Keratinocyte (primary cell): ENCODE data around the gene PLXNA2. TPM values are rescaled to one million over a fixed set of nuclear protein-coding genes. Genes with fewer than 3 reads are reported as not detected.

Experiments used
- DNase-seq: peaks from one replicate; pipeline ENCODE4 v3.0.0-alpha.2; 2011; ENCODE audit warnings: low read depth, missing footprints, low spot score
- FAIRE-seq: peaks from 2 replicates; lab custom pipeline; 2011; peaks lifted over from hg19 to GRCh38; lab: Jason Lieb, UNC
- H2AFZ ChIP-seq: 2 replicates; pipeline ENCODE4 v1.6.0; 2012; ENCODE audit warnings: low read length, control low read depth, inconsistent platforms; ENCODE audit not compliant: control insufficient read depth
- H3K27ac ChIP-seq: 2 replicates; pipeline ENCODE4 v1.5.1; 2011; ENCODE audit warnings: low read length; ENCODE audit not compliant: control insufficient read depth, insufficient read depth
- H3K27me3 ChIP-seq: 3 replicates; pipeline ENCODE4 v1.6.0; 2011; ENCODE audit warnings: low read length; ENCODE audit not compliant: control insufficient read depth, insufficient read depth; ENCODE audit errors: extremely low read depth
- H3K36me3 ChIP-seq, 2 experiments: 2 replicates in 1 of 2; 3 replicates in 1 of 2; pipeline ENCODE4 v1.5.1; 2011; ENCODE audit warnings: low read length in 2 of 2, mild to moderate bottlenecking in 1 of 2; ENCODE audit not compliant: control insufficient read depth in 2 of 2, insufficient read depth in 2 of 2; ENCODE audit errors: extremely low read depth in 1 of 2
- H3K4me1 ChIP-seq: 3 replicates; pipeline ENCODE4 v1.5.1; 2011; ENCODE audit warnings: low read length; ENCODE audit not compliant: control insufficient read depth, insufficient read depth; ENCODE audit errors: extremely low read depth
- H3K4me2 ChIP-seq: 3 replicates; pipeline ENCODE4 v1.6.0; 2011; ENCODE audit warnings: low read depth, low read length; ENCODE audit not compliant: control insufficient read depth, insufficient read depth; ENCODE audit errors: extremely low read depth
- H3K4me3 ChIP-seq, 3 experiments: fragments of 200-600 bp in 1 of 3; sonication (generic) in 1 of 3; 2 replicates in 2 of 3; 3 replicates in 1 of 3; pipeline ENCODE4 v1.5.1; 2011 to 2016; ENCODE audit warnings: low read length in 3 of 3, mild to moderate bottlenecking in 3 of 3, control low read depth in 2 of 3, inconsistent platforms in 1 of 3, low read depth in 1 of 3, mixed read lengths in 1 of 3, mixed run types in 1 of 3, moderate library complexity in 1 of 3; ENCODE audit not compliant: control insufficient read depth in 2 of 3, insufficient read depth in 2 of 3; ENCODE audit errors: extremely low read depth in 1 of 3
- H3K79me2 ChIP-seq: 2 replicates; pipeline ENCODE4 v1.6.0; 2012; ENCODE audit warnings: low read length; ENCODE audit not compliant: control insufficient read depth, insufficient read depth
- H3K9ac ChIP-seq: 3 replicates; pipeline ENCODE4 v1.6.0; 2011; ENCODE audit warnings: low read length; ENCODE audit not compliant: control insufficient read depth, insufficient read depth; ENCODE audit errors: extremely low read depth
- H3K9me1 ChIP-seq: 3 replicates; pipeline ENCODE4 v1.6.0; 2011; ENCODE audit warnings: low read length; ENCODE audit not compliant: control insufficient read depth, insufficient read depth; ENCODE audit errors: extremely low read depth
- H3K9me3 ChIP-seq: 2 replicates; pipeline ENCODE4 v1.5.1; 2012; ENCODE audit warnings: low read depth, low read length; ENCODE audit not compliant: control insufficient read depth
- H4K20me1 ChIP-seq: 3 replicates; pipeline ENCODE4 v1.6.0; 2011; ENCODE audit warnings: low read length; ENCODE audit not compliant: control insufficient read depth, insufficient read depth; ENCODE audit errors: extremely low read depth
- CTCF ChIP-seq, 3 experiments: IDR thresholded peaks in 1 of 3; conservative IDR thresholded peaks in 1 of 3; optimal IDR thresholded peaks in 1 of 3; 2 replicates in 2 of 3; 3 replicates in 1 of 3; pipeline versions ENCODE3 to v1.5.1; 2011; ENCODE audit warnings: low read length in 3 of 3, mild to moderate bottlenecking in 3 of 3, moderate library complexity in 2 of 3, control low read depth in 1 of 3, inconsistent platforms in 1 of 3; ENCODE audit not compliant: insufficient read depth in 2 of 3; ENCODE audit errors: extremely low read depth in 1 of 3
- EZH2 ChIP-seq: IDR thresholded peaks from one replicate; pipeline ENCODE4 v1.6.1; 2012; ENCODE audit warnings: inconsistent platforms, mild to moderate bottlenecking, low read length, moderate library complexity
- dilution Hi-C: fragments of 300-500 bp; cut with MboI; formaldehyde crosslinking; loops from one replicate; pipeline ENCODE4 v1.7.0; 2020; ENCODE audit warnings: low sequenced_read_pairs; ENCODE audit not compliant: extremely low pct_ligation_motif_present
- polyA plus RNA-seq, 5 experiments: library from polyadenylated mRNA; depleted of rRNA in 3 of 5; stranded (reverse) in 3 of 5; stranded (forward) in 1 of 5; unstranded in 1 of 5; fragments of >200 nt; gene quantifications; 1 replicate in 1 of 5; 2 replicates in 3 of 5; 3 replicates in 1 of 5; pipeline versions ENCODE4 v1.2.1 to v1.2.3, GENCODE V29; 2011 to 2012; ENCODE audit warnings: missing spikeins in 2 of 5, low read depth in 1 of 5, low replicate concordance in 1 of 5

PLXNA2 gene
- polyA plus RNA-seq, 1 donor (not counting 4 experiments of a cell fraction or from before 2014, with no cell fraction given) = 6.7 TPM

- TF ChIP-seq EZH2 = no peak
- no peak for TF ChIP-seq CTCF (optimal IDR thresholded peaks at IDR 0.05 in 1 of 3, IDR thresholded peaks at IDR 0.05 in 1 of 3, conservative IDR thresholded peaks at IDR 0.05 in 1 of 3; ENCODE audit: extremely low read depth in 1 of 3, insufficient read depth in 2 of 3, low read length in 3 of 3)
- H3K4me1 ChIP-seq = peaks cover 10% of the 10 kb centered on the region
- no peak overlapping the region for H3K4me2 ChIP-seq
- FAIRE-seq (no peak), DNase-seq (no peak)
- no peak overlapping the region for H3K4me3 ChIP-seq
- H2AFZ ChIP-seq = no peak overlapping the region
- dilution Hi-C loops = no loop called here
- no peaks in the 10 kb centered on the region for H3K79me2 ChIP-seq
- H3K27me3 ChIP-seq = no peaks in the 10 kb centered on the region
- no peaks in the 10 kb centered on the region for H3K9me3 ChIP-seq
- H4K20me1 ChIP-seq = peaks cover 4% of the 10 kb centered on the region
- H3K36me3 ChIP-seq = peaks cover 2 to 6% of the 10 kb centered on the region in 2 experiments
- no peak overlapping the region for H3K27ac ChIP-seq
- no peak overlapping the region for H3K9ac ChIP-seq
- peaks cover 5% of the 10 kb centered on the region for H3K9me1 ChIP-seq
Observed at GRCh38 chr1:208156741-208157140, 87.4 kb downstream of the PLXNA2 start.

- dilution Hi-C loops = no loop called here
- Histone ChIP-seq H3K27me3 (no peaks in the 10 kb centered on the region), H4K20me1 (peaks cover 4% of the 10 kb centered on the region), H3K36me3 (peaks cover 2 to 6% of the 10 kb centered on the region in 2 experiments), H3K4me3 (no peak overlapping the region), H3K9ac (no peak overlapping the region), H3K9me1 (peaks cover 5% of the 10 kb centered on the region), H3K9me3 (no peaks in the 10 kb centered on the region), H3K79me2 (no peaks in the 10 kb centered on the region), H2AFZ (no peak overlapping the region), H3K4me1 (peaks cover 10% of the 10 kb centered on the region), H3K27ac (no peak overlapping the region), H3K4me2 (no peak overlapping the region)
- no peak for TF ChIP-seq EZH2
- no peak for TF ChIP-seq CTCF (optimal IDR thresholded peaks at IDR 0.05 in 1 of 3, IDR thresholded peaks at IDR 0.05 in 1 of 3, conservative IDR thresholded peaks at IDR 0.05 in 1 of 3; ENCODE audit: extremely low read depth in 1 of 3, insufficient read depth in 2 of 3, low read length in 3 of 3)
- no peak for FAIRE-seq
- DNase-seq = no peak
Observed at GRCh38 chr1:208156310-208156709, 87.9 kb downstream of the PLXNA2 start.
